Mesenchymal stem cell (in vitro differentiated cells and primary cell): ENCODE measurements around the gene MRPL49.

ENCODE experiments used
- DNase-seq: peaks from one replicate; pipeline ENCODE4 v3.0.0-alpha.2; 2013
- H2AFZ ChIP-seq: one replicate; pipeline ENCODE4 v1.6.1; 2013; ENCODE audit warnings: low read depth, mild to moderate bottlenecking, control low read depth, inconsistent platforms, low read length, moderate library complexity
- H2AK5ac ChIP-seq: 2 replicates; pipeline ENCODE4 v1.6.1; 2013; ENCODE audit warnings: low read length, moderate library complexity, mild to moderate bottlenecking, inconsistent platforms; ENCODE audit not compliant: severe bottlenecking
- H2BK120ac ChIP-seq: one replicate; pipeline ENCODE4 v1.6.1; 2013; ENCODE audit warnings: low read depth, mild to moderate bottlenecking, inconsistent platforms, low read length, moderate library complexity
- H2BK12ac ChIP-seq, 2 experiments: one replicate each; pipeline ENCODE4 v1.6.1; 2013; ENCODE audit warnings: inconsistent platforms in 2 of 2, low read length in 2 of 2, mild to moderate bottlenecking in 2 of 2, moderate library complexity in 2 of 2, control low read depth in 1 of 2
- H2BK15ac ChIP-seq: one replicate; pipeline ENCODE4 v1.6.1; 2013; ENCODE audit warnings: mild to moderate bottlenecking, low read depth, inconsistent platforms; ENCODE audit not compliant: poor library complexity, severe bottlenecking
- H2BK5ac ChIP-seq: 2 replicates; pipeline ENCODE4 v1.6.1; 2013; ENCODE audit warnings: low read depth, mild to moderate bottlenecking, low read length, control low read depth, inconsistent platforms; ENCODE audit not compliant: poor library complexity, severe bottlenecking
- H3K14ac ChIP-seq, 2 experiments: one replicate each; pipeline ENCODE4 v1.6.1; 2013; ENCODE audit warnings: inconsistent platforms in 2 of 2, low read length in 2 of 2, control low read depth in 1 of 2, mild to moderate bottlenecking in 1 of 2, moderate library complexity in 1 of 2
- H3K18ac ChIP-seq, 2 experiments: one replicate each; pipeline ENCODE4 v1.6.1; 2013; ENCODE audit warnings: inconsistent platforms in 2 of 2, low read length in 2 of 2, control low read depth in 1 of 2, low read depth in 1 of 2, mild to moderate bottlenecking in 1 of 2
- H3K23ac ChIP-seq, 2 experiments: one replicate each; pipeline ENCODE4 v1.6.1; 2013; ENCODE audit warnings: inconsistent platforms in 2 of 2, low read length in 2 of 2, mild to moderate bottlenecking in 2 of 2, moderate library complexity in 2 of 2, control low read depth in 1 of 2
- H3K27ac ChIP-seq: 2 replicates; pipeline ENCODE4 v1.5.1; 2013; ENCODE audit warnings: mild to moderate bottlenecking, moderate library complexity, low read length, control low read depth, inconsistent platforms; ENCODE audit not compliant: poor library complexity, severe bottlenecking
- H3K27me3 ChIP-seq, 2 experiments: 2 replicates each; pipeline versions ENCODE4 v1.6.1 to v1.7.0; 2013; ENCODE audit warnings: low read length in 2 of 2, mild to moderate bottlenecking in 2 of 2, moderate library complexity in 2 of 2, control low read depth in 1 of 2, inconsistent platforms in 1 of 2; ENCODE audit not compliant: control insufficient read depth in 1 of 2, insufficient read depth in 1 of 2
- H3K36me3 ChIP-seq, 2 experiments: 2 replicates each; pipeline versions ENCODE4 v1.6.1 to v1.7.0; 2013; ENCODE audit warnings: low read length in 2 of 2, control low read depth in 1 of 2, inconsistent platforms in 1 of 2, low read depth in 1 of 2, mild to moderate bottlenecking in 1 of 2; ENCODE audit not compliant: insufficient read depth in 2 of 2, control insufficient read depth in 1 of 2
- H3K4ac ChIP-seq, 2 experiments: one replicate each; pipeline ENCODE4 v1.6.1; 2013; ENCODE audit warnings: inconsistent platforms in 2 of 2, low read length in 2 of 2, mild to moderate bottlenecking in 2 of 2, moderate library complexity in 2 of 2, control low read depth in 1 of 2, low read depth in 1 of 2
- H3K4me1 ChIP-seq: 2 replicates; pipeline ENCODE4 v1.6.1; 2013; ENCODE audit warnings: low read depth, low read length, control low read depth; ENCODE audit not compliant: control insufficient read depth, insufficient read depth
- H3K4me2 ChIP-seq: 2 replicates; pipeline ENCODE4 v1.6.1; 2013; ENCODE audit warnings: low read length, mild to moderate bottlenecking, inconsistent platforms; ENCODE audit not compliant: poor library complexity, severe bottlenecking
- H3K4me3 ChIP-seq, 2 experiments: 2 replicates each; pipeline versions ENCODE4 v1.5.1 to v1.7.0; 2013; ENCODE audit warnings: low read length in 2 of 2, mild to moderate bottlenecking in 2 of 2, control low read depth in 1 of 2, low read depth in 1 of 2; ENCODE audit not compliant: insufficient read depth in 1 of 2
- H3K79me1 ChIP-seq: replicated peaks from 2 replicates; pipeline ENCODE4 v1.6.1; 2013; ENCODE audit warnings: mild to moderate bottlenecking, control low read depth, low read length, inconsistent platforms; ENCODE audit not compliant: poor library complexity, severe bottlenecking
- H3K9ac ChIP-seq: 2 replicates; pipeline ENCODE4 v1.7.0; 2013; ENCODE audit warnings: mild to moderate bottlenecking, low read length, moderate library complexity
- H3K9me3 ChIP-seq: 2 replicates; pipeline ENCODE4 v1.7.0; 2013; ENCODE audit warnings: mild to moderate bottlenecking, low read length; ENCODE audit not compliant: control insufficient read depth
- H4K8ac ChIP-seq: one replicate; pipeline ENCODE4 v1.6.1; 2013; ENCODE audit warnings: inconsistent platforms, mild to moderate bottlenecking, low read length, moderate library complexity
- H4K91ac ChIP-seq: one replicate; pipeline ENCODE4 v1.6.1; 2013; ENCODE audit warnings: mild to moderate bottlenecking, low read length, inconsistent platforms
- WGBS: methylation state at CpG from one replicate; pipeline ENCODE4 v1.1.7; 2013; ENCODE audit warnings: mixed read lengths; 5-methylcytosine and 5-hydroxymethylcytosine counted together

Gene MRPL49

GRCh38 chr11:65157336-65157735 is 35.2 kb downstream of the MRPL49 start:
- H3K18ac ChIP-seq: no peak overlapping the region
- H3K4me2 ChIP-seq: no peak overlapping the region
- H3K36me3 ChIP-seq: no peaks in the 10 kb centered on the region
- no peak overlapping the region for H2AFZ ChIP-seq
- peaks cover 0 to 3% of the 10 kb centered on the region in 2 experiments for H3K27me3 ChIP-seq
- no peak overlapping the region for H3K27ac ChIP-seq
- no peak overlapping the region for H3K23ac ChIP-seq
- H3K9me3 ChIP-seq: no peaks in the 10 kb centered on the region
- no peak overlapping the region for H3K4ac ChIP-seq
- no peak overlapping the region for H2BK120ac ChIP-seq
- no peak overlapping the region for H2BK15ac ChIP-seq
- H3K4me3 ChIP-seq: no peak overlapping the region
- WGBS: 82% methylated on average over 3 of the region's 3 CpGs
- no peak for DNase-seq
- no peak overlapping the region for H4K8ac ChIP-seq
- H3K4me1 ChIP-seq: no peaks in the 10 kb centered on the region
- no peak overlapping the region for H2AK5ac ChIP-seq
- no peak overlapping the region for H2BK12ac ChIP-seq
- no peak overlapping the region for H3K9ac ChIP-seq
- H2BK5ac ChIP-seq: no peak overlapping the region
- H3K79me1 ChIP-seq: no peaks in the 10 kb centered on the region
- H3K14ac ChIP-seq: no peak overlapping the region
- H4K91ac ChIP-seq: no peak overlapping the region

- Histone ChIP-seq H3K27me3 (peaks cover 0 to 3% of the 10 kb centered on the region in 2 experiments), H3K14ac (no peak overlapping the region), H2BK12ac (no peak overlapping the region), H3K9ac (no peak overlapping the region), H3K23ac (no peak overlapping the region), H2BK5ac (no peak overlapping the region), H4K8ac (no peak overlapping the region), H3K9me3 (no peaks in the 10 kb centered on the region), H2AK5ac (no peak overlapping the region), H2BK15ac (no peak overlapping the region), H3K4me2 (no peak overlapping the region), H2AFZ (no peak overlapping the region), H3K79me1 (no peaks in the 10 kb centered on the region), H4K91ac (no peak overlapping the region), H2BK120ac (no peak overlapping the region), H3K18ac (no peak overlapping the region), H3K36me3 (no peaks in the 10 kb centered on the region), H3K4me1 (no peaks in the 10 kb centered on the region), H3K4ac (no peak overlapping the region), H3K4me3 (no peak overlapping the region), H3K27ac (no peak overlapping the region)
- DNase-seq: no peak
- no CpG with 5 or more reads among the region's 5 CpGs for WGBS
Measured at GRCh38 chr11:65159012-65159411, 36.9 kb downstream of the MRPL49 start.

- H3K27me3 ChIP-seq: peaks cover 0 to 3% of the 10 kb centered on the region in 2 experiments
- no peak overlapping the region for H3K4me2 ChIP-seq
- H4K8ac ChIP-seq: no peak overlapping the region
- H3K18ac ChIP-seq: no peak overlapping the region
- H2BK120ac ChIP-seq: no peak overlapping the region
- H3K9ac ChIP-seq: no peak overlapping the region
- no peak overlapping the region for H2BK5ac ChIP-seq
- H3K79me1 ChIP-seq: no peaks in the 10 kb centered on the region
- H2AK5ac ChIP-seq: no peak overlapping the region
- H3K9me3 ChIP-seq: no peaks in the 10 kb centered on the region
- no peak overlapping the region for H4K91ac ChIP-seq
- H3K4ac ChIP-seq: no peak overlapping the region
- H3K27ac ChIP-seq: no peak overlapping the region
- WGBS: 75% methylated on average over 2 of the region's 3 CpGs
- H3K23ac ChIP-seq: no peak overlapping the region
- H3K36me3 ChIP-seq: no peaks in the 10 kb centered on the region
- H2BK15ac ChIP-seq: no peak overlapping the region
- H3K14ac ChIP-seq: no peak overlapping the region
- no peak overlapping the region for H3K4me3 ChIP-seq
- H2BK12ac ChIP-seq: no peak overlapping the region
- H3K4me1 ChIP-seq: no peaks in the 10 kb centered on the region
- no peak overlapping the region for H2AFZ ChIP-seq
- DNase-seq: no peak
Measured at GRCh38 chr11:65160643-65161042, 38.5 kb downstream of the MRPL49 start.

GRCh38 chr11:65163684-65164083 is 41.6 kb downstream of the MRPL49 start:
- Histone ChIP-seq H3K18ac (no peak overlapping the region), H3K4me2 (no peak overlapping the region), H2AK5ac (no peak overlapping the region), H3K27ac (no peak overlapping the region), H2BK5ac (no peak overlapping the region), H3K27me3 (peaks cover 0 to 3% of the 10 kb centered on the region in 2 experiments), H3K4me3 (no peak overlapping the region), H2BK15ac (no peak overlapping the region), H3K23ac (no peak overlapping the region), H2BK12ac (no peak overlapping the region), H3K9ac (no peak overlapping the region), H4K8ac (no peak overlapping the region), H2BK120ac (no peak overlapping the region), H3K9me3 (no peaks in the 10 kb centered on the region), H3K14ac (no peak overlapping the region), H3K4ac (no peak overlapping the region), H2AFZ (no peak overlapping the region), H3K4me1 (no peaks in the 10 kb centered on the region), H3K36me3 (no peaks in the 10 kb centered on the region), H3K79me1 (no peaks in the 10 kb centered on the region), H4K91ac (no peak overlapping the region)
- no peak for DNase-seq
- WGBS: 48% methylated on average over 1 of the region's 2 CpGs
